Stimulated activated CD4-positive, alpha-beta T cell treated with anti-CD3 and anti-CD28 coated beads, Interleukin-12 subunit alpha, Interleukin-12 subunit beta, amount 100 ng/mL, for 4 hours (primary cell): ENCODE measurements around the gene PEX13.
"Not testable (repeated sequence)": the region's sequence is repeated elsewhere in the genome, so short reads cannot be mapped to it uniquely, and the experiment has no call there.

ENCODE experiments used
- DNase-seq: peaks from one replicate; pipeline ENCODE4 v3.0.0-alpha.2; 2020

The PEX13 gene

GRCh38 chr2:61009355-61009754 lies 8.2 kb upstream of the PEX13 start:
- no peak for DNase-seq

- DNase-seq: no peak
These were observed 5.8 kb upstream of the PEX13 start for GRCh38 chr2:61011678-61012077.

GRCh38 chr2:61012303-61012702 lies 5.2 kb upstream of the PEX13 start:
- not testable (repeated sequence) for DNase-seq

GRCh38 chr2:61013382-61013781 lies 4.1 kb upstream of the PEX13 start:
- no peak for DNase-seq

GRCh38 chr2:61014763-61015162 lies 2.8 kb upstream of the PEX13 start:
- DNase-seq: no peak

GRCh38 chr2:61015976-61016375 lies 1.5 kb upstream of the PEX13 start:
- DNase-seq: no peak

GRCh38 chr2:61016392-61017002 lies 1.0 kb upstream of the PEX13 start:
- DNase-seq: peak; percentile 6

GRCh38 chr2:61017003-61017555 lies 441 bp upstream of the PEX13 start:
- DNase-seq: peak; percentile 54

- DNase-seq: no peak
These were observed 817 bp downstream of the PEX13 start for GRCh38 chr2:61018318-61018755.

GRCh38 chr2:61018798-61019197 lies 1.3 kb downstream of the PEX13 start:
- DNase-seq: no peak

GRCh38 chr2:61021228-61021660 lies 3.7 kb downstream of the PEX13 start:
- DNase-seq: no peak

- DNase-seq: no peak
These were observed 6.2 kb downstream of the PEX13 start for GRCh38 chr2:61023670-61024069.

GRCh38 chr2:61029533-61029932 lies 12.0 kb downstream of the PEX13 start:
- DNase-seq: no peak

GRCh38 chr2:61034592-61034991 lies 17.1 kb downstream of the PEX13 start:
- not testable (repeated sequence) for DNase-seq

GRCh38 chr2:61036643-61037042 lies 19.1 kb downstream of the PEX13 start:
- DNase-seq: not testable (repeated sequence)

GRCh38 chr2:61042807-61043206 lies 25.3 kb downstream of the PEX13 start:
- DNase-seq: no peak

- DNase-seq: no peak
These were observed 27.1 kb downstream of the PEX13 start for GRCh38 chr2:61044636-61045035.

GRCh38 chr2:61045226-61045625 lies 27.7 kb downstream of the PEX13 start:
- no peak for DNase-seq

GRCh38 chr2:61045999-61046398 lies 28.5 kb downstream of the PEX13 start:
- DNase-seq: no peak

GRCh38 chr2:61055557-61055956 lies 38.0 kb downstream of the PEX13 start:
- no peak for DNase-seq

GRCh38 chr2:61057562-61057961 lies 40.0 kb downstream of the PEX13 start:
- no peak for DNase-seq

- no peak for DNase-seq
These were observed 41.9 kb downstream of the PEX13 start for GRCh38 chr2:61059382-61059781.

GRCh38 chr2:61065714-61066709 lies 48.5 kb downstream of the PEX13 start, which contains the start of gene SANBR:
TSS of gene SANBR (plus strand) at chr2:61065871. CDS start at chr2:61070351, 4,480 bp downstream.
- peak; percentile 78 for DNase-seq

- DNase-seq: no peak
These were observed 56.6 kb downstream of the PEX13 start for GRCh38 chr2:61074100-61074499.
